SK-N-MC (cell line): ENCODE results near the gene ANKRD11.

Source experiments
- EZH2 ChIP-seq: fragments of 200-600 bp; sonication (generic); IDR thresholded peaks from one replicate; pipeline ENCODE4 v1.6.1; 2017; ENCODE audit warnings: antibody characterized with exemption
- POLR2AphosphoS5 ChIP-seq: IDR thresholded peaks from 2 replicates; pipeline ENCODE4 v1.6.1; 2012; ENCODE audit warnings: mild to moderate bottlenecking, low read depth, low read length, borderline replicate concordance

GRCh38 chr16:89404561-89404960, 85.8 kb downstream of the ANKRD11 start:
- TF ChIP-seq EZH2 (no peak), POLR2AphosphoS5 (no peak)
